NCI-H2196 (cell line): ENCODE data around the gene TRPV6.

ENCODE experiments used
- DNase-seq: peaks from one replicate; lab custom pipeline; 2025; ENCODE audit not compliant: unreplicated experiment; lab: John Stamatoyannopoulos, UW

Gene TRPV6

DNA sequence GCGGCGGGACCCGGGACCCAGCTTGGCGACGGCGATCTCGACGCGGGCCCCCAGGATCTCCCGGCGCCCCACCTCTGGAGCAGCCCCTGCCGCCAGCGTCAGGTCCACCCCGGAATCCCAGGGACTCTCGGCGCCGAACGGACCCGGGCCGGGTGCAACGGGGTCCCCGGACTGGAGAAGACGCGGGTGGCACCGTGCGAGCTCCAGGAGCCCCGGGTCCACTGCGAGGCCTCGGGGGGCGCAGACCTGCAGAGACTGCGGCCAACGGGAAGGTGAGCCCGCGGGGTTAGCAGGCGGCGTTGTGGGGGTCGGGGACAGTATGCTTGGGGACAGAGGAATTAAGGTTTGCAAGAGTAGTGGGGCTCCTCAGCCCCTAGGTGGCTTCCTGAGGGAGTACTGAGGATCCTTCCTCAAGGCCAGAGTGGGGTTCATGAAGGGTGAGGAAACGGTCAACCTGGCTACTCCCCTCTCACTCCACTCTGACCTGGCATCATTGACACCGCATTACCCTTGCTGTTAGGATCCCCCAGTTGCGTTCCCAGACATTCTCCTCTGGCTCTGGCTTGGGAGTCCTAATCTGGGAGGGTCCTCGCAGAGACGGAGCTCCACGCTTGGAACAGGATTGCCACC lies 30.3 kb downstream of the TRPV6 start:
- no peak for DNase-seq

DNA sequence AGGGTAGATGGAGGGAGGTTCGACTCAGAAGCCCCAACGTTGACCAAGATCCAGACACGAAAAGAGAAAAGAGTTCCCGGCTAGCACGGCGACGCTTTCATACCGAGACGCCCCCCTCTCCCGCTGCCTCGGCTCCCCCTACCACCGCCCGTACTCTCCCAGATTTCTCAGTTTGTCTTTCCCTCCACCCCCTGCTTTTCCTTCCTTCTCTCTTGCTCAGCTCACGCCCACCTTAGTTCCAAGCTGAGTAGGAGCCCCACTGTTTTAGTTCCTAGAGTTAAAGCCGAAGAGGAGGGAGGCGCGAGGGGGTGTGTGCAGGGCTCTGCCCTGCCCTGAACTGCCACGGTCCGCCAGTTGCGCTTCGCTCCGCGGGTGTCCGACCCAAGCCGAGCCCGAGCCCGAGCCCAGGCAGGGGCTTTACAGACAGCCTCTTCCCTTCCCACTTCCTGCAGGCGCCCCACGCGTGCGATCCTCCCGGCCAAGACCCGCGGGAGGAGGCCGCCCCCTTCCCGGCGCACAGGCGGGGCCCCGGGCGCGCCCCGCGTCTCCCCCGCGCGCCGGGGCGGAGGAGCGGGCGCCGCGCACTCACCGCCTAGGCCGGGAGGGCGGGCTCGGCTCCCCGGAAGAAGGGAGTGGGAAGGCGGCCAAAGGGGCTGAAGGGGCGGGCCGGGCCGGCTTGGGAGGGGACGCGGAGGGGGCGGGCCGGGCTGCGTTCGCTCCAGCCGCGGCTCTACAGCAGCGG lies 31.0 kb downstream of the TRPV6 start, which contains the start of gene EPHB6:
Gene EPHB6 (plus strand): TSS at position 705 of the 742 bp plus-strand sequence. CDS start 8,152 bp downstream, outside the sequence.
- peak; percentile 53 for DNase-seq

DNA sequence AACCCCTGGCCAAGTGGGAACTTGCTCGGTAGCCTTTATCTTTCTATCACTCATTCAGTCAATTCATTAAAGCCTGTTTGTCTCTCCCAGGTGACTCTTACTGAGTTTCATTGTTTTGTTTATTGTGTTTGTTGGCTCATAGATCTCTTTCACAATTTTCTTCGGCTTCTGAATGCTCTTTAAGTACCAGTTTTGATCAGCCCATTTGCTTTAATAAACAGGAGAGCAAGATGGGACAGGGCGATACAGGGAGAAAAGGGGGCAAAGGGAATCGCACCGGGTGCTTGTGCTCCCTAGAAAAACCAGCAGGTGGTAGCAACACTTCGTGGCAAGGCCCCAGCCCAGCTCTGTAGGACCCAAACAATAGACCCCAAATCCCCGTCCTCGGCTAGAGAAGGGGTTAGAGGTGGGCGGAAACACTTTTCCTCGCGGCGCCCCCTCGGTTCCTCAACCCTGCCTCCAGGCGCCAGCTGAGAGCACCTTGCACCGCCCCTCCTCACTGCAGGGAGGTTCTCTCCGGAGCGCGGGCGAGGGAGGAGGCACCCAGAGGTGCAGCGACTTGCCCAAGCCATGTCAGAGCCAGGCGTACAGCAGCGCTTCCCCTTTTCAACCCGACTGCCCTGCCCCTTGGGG lies 31.7 kb downstream of the TRPV6 start:
- peak; percentile 48 for DNase-seq

DNA sequence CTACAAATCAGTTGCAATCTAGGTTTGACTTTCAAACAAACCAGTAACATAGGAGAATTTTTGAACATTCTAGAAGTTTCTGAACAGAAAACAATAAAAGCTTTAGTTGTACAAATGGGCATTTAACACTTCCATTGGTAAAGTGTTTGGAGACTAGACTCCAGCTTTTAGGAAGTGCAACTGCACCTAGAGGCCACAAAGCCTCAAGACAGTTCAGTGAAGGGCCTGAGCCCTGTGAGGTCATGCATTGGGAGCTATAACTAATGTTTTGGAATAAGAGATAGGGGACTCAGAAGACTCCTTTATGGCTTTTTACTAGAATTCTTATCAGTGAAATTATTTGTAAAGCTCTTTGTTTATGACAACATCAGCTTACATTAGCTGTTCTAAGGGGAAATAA lies 33.6 kb downstream of the TRPV6 start:
- DNase-seq, result no peak

- DNase-seq, result no peak
Observed at GRCh38 chr7:142851269-142851668, 34.3 kb downstream of the TRPV6 start.

DNA sequence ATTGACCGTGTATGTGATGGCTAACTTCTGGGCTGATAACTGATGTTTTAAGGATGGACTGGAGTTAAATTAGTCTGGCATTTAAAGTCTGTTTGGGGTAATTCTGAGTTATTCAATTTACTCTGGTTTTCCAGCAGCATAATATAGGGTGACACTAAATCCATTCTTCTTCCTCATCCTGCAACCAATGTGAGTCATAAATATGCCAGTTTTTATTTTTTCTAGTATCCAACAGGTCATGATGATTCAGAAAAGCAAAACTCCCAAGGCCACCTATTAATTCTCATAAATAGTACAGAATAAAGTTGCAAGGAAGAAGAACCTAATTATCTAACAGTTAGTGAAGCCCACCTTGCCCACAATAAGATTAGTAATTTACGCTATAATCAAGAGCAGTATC lies 38.2 kb downstream of the TRPV6 start:
- no peak for DNase-seq

DNA sequence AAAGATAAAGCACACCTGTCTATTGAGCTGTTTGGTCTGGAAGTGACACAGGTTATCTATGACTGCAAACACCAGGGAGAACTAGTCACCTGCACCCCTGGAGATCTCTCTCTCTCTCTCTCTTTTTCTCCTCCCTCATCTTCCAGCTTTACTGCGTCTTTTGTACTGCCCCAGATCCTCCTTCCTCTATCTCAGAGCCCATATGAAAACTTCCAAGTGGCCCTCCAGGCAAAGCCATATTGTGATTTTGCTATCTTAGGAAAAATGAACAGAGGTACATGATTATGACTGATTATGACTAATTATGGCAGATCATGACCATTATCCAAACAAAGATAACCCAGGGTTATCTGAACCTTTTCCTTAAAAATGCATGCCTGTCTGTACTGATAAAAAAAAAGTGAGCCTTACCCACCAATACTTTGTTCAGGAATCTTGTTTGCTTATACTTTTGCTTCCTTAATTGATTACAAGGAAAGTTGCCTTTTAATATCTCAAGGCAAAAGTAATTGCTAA lies 43.2 kb downstream of the TRPV6 start:
- DNase-seq, result no peak

DNA sequence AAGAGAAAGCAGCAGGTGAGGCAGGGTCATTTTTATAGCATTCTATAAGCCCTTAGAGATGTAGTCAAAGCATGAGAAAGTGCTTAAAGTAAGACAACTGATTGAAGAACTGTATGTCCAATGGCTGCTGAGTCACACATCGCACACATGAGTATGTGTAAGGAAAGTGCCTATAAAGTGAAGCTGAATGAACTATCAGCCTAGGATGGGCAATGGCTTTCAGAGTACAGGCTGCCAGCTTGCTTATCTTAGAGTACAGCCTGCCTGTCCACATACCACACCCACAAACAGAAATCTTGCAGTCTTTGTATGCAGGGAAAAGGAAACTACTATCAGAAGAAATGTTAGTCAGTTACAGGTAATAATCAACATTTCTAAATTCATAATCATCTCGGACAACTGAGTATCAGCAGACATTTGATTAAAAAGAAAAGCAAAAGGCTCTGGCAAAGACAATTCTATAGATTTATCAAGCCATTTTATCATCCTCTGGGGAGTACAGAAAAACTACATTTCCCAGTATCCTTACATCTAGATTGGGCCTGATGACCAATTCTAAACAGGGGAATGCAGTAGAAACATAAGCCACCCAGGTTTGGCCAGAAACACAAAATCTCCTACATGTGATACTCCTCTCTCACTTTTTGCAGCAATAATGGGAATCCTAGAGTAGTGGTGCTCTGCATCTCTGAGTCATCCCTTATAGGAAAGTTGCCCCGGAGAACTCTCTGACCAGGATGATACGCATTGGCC lies 46.9 kb downstream of the TRPV6 start:
- no peak for DNase-seq

GRCh38 chr7:142836426-142836825 lies 49.1 kb downstream of the TRPV6 start:
- DNase-seq, result no peak

DNA sequence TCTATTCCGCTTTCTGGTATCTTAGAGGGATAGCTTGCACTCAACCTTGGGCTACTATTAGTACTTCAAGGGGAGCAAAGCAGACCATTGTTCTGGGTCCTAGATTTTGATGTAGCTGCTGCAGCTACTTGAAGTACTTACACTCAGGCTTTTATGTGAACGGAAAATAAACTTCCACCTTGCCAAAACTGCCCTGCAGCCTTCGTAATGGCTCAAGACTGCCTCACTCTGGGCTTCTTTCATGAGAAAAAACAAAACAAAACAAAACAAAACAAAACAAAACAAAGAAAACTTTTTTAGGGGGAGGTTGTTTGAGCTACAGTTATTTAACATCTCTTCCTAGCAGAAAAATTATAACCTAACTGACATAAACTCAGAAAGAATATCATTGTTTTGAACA lies 50.1 kb downstream of the TRPV6 start:
- DNase-seq, result no peak

DNA sequence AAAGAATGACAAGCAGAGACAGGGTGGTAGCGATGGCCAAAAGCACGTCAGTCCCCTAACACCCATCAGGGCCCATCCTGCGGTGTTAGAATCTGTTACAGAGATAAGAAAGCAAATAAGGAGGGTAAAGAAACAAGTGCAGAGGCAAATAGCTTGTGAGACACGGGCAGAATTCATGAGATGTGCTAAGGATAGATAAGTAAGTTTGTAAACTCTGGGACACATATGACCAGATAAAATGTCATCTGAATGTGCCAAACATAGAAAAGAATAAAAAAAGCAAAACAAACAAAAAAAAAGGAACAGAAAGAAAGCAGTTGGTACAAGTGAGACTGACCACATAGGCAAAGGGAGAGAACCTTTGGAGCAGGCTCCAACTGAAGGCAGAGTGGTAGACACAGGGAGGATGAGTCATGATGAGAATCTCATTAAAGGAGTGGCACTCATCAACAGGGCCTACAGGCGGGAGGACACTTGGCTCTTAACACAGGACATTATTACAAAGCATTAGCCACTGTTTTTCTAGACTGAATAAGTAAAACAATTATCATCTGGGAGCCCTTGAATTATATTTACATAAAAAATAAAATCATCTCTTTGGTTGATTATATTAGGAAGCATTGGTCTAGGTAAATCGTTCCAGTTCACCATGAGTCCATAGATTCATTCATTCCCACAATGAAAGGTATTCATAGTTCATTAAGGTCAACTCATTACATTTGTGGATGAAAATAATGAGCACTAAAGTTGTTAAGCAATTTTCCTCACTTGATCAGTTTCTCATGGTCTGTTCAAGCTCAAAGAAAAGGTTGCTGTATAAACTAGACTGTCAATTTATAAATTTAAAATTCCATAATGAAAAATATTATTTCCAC lies 52.1 kb downstream of the TRPV6 start:
- no peak for DNase-seq

DNA sequence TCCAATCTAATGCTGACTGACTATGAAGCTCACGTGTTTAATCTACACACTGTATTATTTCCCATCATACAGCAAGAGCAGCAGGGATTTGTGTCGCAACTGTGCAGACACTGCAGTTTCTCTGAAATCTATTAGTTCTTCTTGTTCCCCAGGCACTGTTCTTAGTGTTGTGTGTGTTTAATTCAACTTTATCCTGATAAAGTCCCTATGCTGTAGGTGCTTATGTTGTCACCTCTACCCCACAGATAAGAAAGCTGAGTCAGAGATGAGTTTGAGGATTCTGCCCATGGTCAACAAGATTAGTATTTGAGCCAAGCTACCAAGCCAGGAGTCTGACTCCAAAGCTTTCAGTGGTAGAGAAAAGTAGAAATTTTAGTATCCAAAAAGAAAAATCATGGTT lies 53.1 kb downstream of the TRPV6 start:
- no peak for DNase-seq

DNA sequence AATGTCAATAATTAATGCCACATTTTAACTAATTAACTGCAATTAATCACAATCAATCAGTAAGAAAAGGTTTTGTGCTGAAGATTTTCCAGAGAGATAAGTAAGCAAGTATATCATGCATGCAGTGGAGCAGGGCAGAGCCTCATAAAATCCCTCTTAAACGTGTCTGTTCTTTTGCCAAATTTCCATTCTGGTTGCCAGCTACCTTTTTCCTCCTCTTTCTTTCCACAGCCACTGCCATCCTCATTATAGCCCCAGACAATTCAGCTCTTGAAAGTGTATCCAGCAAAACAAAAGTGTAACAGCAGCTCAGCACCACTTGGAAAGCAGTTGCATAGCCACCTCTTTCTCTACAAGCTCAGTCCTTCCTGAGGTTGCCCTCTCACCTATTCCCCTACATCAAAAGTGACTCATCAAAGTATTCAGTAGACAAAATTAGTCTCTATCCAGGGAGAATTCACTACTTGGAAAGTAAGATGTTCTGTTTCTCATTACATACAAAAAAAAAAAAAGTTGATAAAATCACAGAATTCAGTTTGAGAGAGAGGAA lies 57.5 kb downstream of the TRPV6 start:
- DNase-seq, result no peak

- no peak for DNase-seq
Observed at GRCh38 chr7:142822714-142823113, 62.8 kb downstream of the TRPV6 start.
